NCI-H2227 (cell line): ENCODE measurements around the gene RNH1.

Source experiments
- DNase-seq: peaks from one replicate; lab custom pipeline; 2025; ENCODE audit not compliant: unreplicated experiment; lab: John Stamatoyannopoulos, UW

Gene RNH1

GRCh38 chr11:459511-460220 is 47.4 kb downstream of the RNH1 start:
- no peak for DNase-seq

DNA sequence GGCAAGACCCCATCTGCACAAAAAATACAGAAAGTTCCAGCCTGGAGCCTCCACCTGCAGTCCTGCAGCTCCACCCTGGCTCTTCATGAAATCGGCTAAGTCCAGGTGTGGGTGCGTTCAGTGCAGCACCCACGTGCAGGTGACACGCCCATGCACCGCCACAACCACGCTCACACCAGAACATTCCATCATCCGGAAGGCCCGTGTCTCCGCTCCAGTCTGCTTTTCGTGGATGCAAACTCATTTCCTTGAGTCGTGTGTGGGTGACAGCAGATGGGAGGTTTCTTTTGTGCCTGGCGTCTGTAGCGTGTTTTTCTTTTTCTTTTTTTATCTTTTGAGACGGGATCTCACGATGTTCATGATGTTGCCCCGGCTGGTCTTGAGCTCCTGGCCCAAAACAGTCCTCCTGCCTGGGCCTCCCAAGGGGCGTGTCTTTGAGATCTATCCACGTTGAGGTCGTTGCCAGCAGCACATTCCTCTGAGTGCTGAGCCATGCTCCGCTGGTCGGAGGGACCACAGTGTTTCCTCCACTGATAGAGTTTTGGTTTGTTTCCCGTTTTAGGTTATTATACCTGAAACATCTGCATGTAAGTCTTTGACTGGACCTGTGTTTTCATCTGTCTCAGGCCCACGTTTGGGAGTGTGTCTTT is 49.8 kb downstream of the RNH1 start:
- no peak for DNase-seq

DNA sequence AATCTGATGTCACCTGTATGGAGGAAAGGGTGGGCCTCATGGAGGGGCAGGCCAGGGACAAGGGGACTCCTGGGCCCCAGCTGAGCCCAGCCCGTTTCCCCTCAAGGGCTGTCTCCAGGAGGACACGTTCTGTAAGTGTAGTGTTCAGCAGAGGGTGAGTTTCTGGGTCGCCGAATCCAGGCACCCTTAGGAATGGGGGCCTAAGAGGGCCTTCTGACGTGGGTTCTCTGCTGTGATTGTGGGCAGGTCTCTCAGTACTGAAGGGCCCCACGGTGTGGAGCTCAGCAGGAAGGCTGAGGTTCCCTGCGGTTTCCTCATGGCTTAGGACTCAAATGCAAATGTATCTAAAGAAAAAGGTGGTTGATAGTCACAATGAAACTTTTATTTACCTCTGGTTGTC is 50.5 kb downstream of the RNH1 start:
- DNase-seq: no peak

DNA sequence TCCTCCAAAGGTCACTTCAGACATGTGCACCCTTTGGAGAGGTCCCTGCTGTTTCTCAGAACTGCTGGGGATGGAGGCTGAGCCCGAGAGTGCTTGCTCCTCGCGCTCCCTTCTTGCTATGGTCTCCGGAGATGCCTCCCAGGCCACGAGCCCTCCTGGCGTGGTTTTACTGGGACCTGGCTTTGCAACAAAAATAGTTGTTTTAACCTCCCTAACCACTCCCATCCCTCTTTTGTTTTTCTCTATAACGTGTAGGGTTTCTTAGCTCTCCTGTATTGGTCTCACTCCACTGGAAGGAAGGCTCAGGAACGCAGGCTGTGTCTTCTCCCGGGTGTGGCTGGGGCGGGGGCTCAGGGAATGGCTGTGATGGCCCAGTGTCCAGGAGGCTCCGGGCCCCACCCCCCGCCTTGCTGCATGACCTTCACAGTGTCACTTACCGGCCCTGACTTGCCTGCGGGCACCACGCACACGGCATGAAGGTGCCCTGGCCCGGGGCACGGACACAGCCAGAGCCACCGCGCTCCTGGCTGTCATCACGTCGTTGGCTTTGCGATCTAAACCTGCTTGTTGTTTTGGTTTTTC is 51.4 kb downstream of the RNH1 start:
- DNase-seq: no peak

- DNase-seq: no peak
These were observed 52.1 kb downstream of the RNH1 start for GRCh38 chr11:454801-455565.

DNA sequence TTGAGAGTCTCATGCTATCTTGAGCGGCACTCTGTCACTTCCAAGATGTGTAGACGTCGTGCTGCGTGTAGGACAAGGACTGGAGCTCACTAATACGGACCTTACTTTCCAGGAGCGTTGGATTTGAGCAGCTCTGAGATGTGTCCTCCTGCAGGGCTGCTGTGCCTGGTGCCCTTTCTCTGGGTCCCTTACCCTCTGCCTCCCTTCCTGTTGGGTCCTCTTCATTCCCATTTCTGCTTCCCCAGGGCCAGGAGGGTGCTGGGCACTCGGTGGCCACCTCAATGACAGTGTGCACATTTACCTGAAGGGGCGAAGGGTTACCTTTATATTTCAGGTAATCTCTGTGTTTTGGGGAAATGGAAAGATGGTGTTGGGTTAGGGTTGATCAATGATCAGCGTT is 53.0 kb downstream of the RNH1 start:
- DNase-seq: no peak

DNA sequence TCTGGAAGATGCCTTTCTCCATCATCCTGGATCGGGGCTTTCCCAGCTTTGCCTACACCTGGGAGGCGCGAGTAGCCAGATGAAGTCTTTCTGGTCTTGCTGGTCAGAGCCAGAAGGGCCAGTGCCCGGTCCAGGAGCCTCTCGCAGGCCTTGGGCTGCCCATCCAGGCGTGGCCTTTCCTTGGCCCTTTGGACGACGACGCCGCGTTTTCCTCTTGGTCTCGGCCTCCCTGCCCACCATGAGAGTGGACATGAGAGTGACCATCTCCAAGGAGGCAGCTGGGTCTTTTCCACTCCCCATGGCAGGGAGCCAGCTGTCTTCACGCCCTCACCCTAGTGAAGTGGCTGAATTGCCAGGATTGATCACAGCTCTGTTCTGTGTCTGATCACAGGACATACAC is 53.5 kb downstream of the RNH1 start:
- DNase-seq: no peak

- DNase-seq: no peak
These were observed 54.0 kb downstream of the RNH1 start for GRCh38 chr11:452916-453527.

GRCh38 chr11:452203-452744 is 54.8 kb downstream of the RNH1 start:
- DNase-seq: no peak

GRCh38 chr11:451738-452137 is 55.3 kb downstream of the RNH1 start:
- no peak for DNase-seq

GRCh38 chr11:450809-451451 is 56.1 kb downstream of the RNH1 start:
- peak; percentile 79 for DNase-seq

- DNase-seq: peak; percentile 98
These were observed 56.9 kb downstream of the RNH1 start, which contains the start of gene PTDSS2 for GRCh38 chr11:449889-450808. Gene PTDSS2, plus strand, starts transcription at chr11:450279. Its CDS starts 177 bp downstream, at chr11:450456.

DNA sequence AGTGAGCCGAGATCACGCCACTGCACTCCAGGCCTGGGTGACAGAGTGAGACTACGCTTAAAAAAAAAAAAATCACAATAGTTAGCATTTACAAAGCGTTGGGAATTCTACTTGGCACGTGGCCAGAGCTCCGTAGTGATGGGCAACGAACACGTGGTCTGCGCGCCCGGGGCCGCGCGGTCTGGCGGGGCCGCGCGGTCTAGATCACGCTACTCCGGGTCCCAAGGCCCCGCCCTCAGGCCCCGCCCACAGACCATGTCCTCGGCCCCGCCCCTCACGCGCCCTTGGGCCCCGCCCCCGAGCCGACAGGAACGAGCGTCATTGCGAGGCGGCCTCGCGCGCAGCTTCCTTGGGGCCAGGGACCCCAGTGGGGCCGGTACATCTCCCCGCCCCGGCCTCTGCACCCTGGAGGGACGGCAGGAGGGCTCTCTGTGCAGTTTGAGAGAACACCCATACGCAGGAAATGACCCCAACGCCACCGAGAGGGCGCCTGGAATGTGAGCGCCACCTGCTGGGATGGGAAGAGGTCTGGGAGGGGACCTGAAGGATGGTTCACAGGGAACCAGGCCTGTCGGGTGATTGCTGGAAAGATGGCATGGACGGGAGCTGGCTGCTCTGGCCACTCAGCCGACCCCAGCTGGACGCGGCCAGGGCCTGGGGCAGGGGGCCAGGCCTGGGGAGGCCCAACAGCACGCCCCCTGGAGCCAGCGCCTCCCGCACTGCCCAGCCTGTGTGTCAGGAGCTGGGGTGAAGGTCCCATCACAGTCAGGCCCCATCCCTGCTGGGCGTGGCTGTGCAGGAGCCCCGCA is 58.9 kb downstream of the RNH1 start:
- peak; percentile 99 for DNase-seq

DNA sequence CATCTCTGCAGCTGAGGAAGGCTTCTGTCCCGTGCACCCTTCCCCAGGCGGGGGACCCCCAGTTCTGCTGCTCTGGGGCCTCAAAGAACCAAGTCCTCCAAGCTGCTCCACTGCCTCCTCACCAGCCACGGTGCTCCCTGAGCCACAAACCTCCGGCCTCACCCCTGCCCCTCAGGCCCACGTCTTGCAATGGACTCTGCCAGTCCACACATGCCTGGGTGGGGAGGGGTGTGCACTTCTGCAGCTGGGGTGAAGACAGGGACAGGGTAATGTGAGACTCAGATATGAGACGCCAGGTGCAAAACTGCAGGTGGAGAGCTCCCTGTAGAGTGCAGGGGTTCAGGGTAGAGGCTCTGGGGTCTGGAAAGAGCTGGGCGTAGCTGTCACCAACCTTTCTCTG is 60.2 kb downstream of the RNH1 start:
- DNase-seq: no peak

GRCh38 chr11:445765-446588 is 61.1 kb downstream of the RNH1 start:
- DNase-seq: no peak
